HepG2 (cell line): Measurements from ENCODE around the gene INO80E. TPM values are rescaled to one million over a fixed set of nuclear protein-coding genes. Genes with fewer than 3 reads are reported as not detected.

Source experiments
- ATAC-seq: fragments of 200-7000 bp; cut with Tn5 transposase; 3 replicates; pipeline ENCODE4 v1.9.1; 2020; ENCODE audit warnings: mild to moderate bottlenecking, moderate library complexity
- BruUV-seq: library from RNA; stranded (reverse); fragments of 400-500 nt; replicated peaks from 2 replicates; lab custom pipeline; 2021; lab: Mats Ljungman, UMichigan
- CTCF ChIA-PET: fragments of 300-600 bp; formaldehyde crosslinking; extraction: SDS; loops from one replicate; lab custom pipeline; 2021; ENCODE audit warnings: low total read pairs, inconsistent platforms, low intra/inter-chr PET ratio; lab: Yijun Ruan, JAX
- POLR2A ChIA-PET: fragments of 350-600 bp; sonication (Branson Sonifier 250); formaldehyde crosslinking; loops from one replicate; lab custom pipeline; 2020; ENCODE audit warnings: antibody characterized with exemption, inconsistent platforms; lab: Yijun Ruan, JAX
- DNase-seq: peaks from one replicate; pipeline ENCODE4 v3.0.0-alpha.2; 2015; ENCODE audit warnings: low spot score
- FAIRE-seq: peaks from 3 replicates; lab custom pipeline; 2011; peaks lifted over from hg19 to GRCh38; lab: Jason Lieb, UNC
- H2AFZ ChIP-seq: one replicate; pipeline ENCODE4 v1.6.1; 2011; ENCODE audit warnings: low read length, inconsistent platforms
- H3K27ac ChIP-seq: fragments of 300-600 bp; 3 replicates; pipeline ENCODE4 v1.8.0; 2011; ENCODE audit warnings: mixed run types, mild to moderate bottlenecking, mixed read lengths, low read length, inconsistent platforms; ENCODE audit not compliant: insufficient read depth; ENCODE audit errors: extremely low read length
- H3K27me3 ChIP-seq, 2 experiments: fragments of 200-600 bp in 1 of 2; 2 replicates in 1 of 2; 3 replicates in 1 of 2; pipeline versions ENCODE4 v1.6.0 to v1.8.0; 2011; ENCODE audit warnings: low read length in 2 of 2, mild to moderate bottlenecking in 2 of 2, moderate library complexity in 2 of 2, inconsistent platforms in 1 of 2; ENCODE audit not compliant: insufficient read depth in 2 of 2, control insufficient read depth in 1 of 2
- H3K36me3 ChIP-seq, 2 experiments: fragments of 200-600 bp in 1 of 2; replicated peaks in 1 of 2; 2 replicates in 1 of 2; 3 replicates in 1 of 2; pipeline versions ENCODE4 v1.5.1 to v1.8.0; 2011; ENCODE audit warnings: low read length in 2 of 2, inconsistent platforms in 1 of 2; ENCODE audit not compliant: insufficient read depth in 2 of 2, control insufficient read depth in 1 of 2
- H3K4me1 ChIP-seq: 2 replicates; pipeline ENCODE4 v1.5.1; 2012; ENCODE audit warnings: low read length, inconsistent platforms; ENCODE audit not compliant: insufficient read depth
- H3K4me2 ChIP-seq: 2 replicates; pipeline ENCODE4 v1.6.0; 2011; ENCODE audit warnings: low read depth, low read length, inconsistent platforms
- H3K4me3 ChIP-seq, 3 experiments: fragments of 200-600 bp in 1 of 3; sonication (generic), shearing (Covaris generic) in 1 of 3; replicated peaks in 1 of 3; 2 replicates each; pipeline ENCODE4 v1.5.1; 2011 to 2016; ENCODE audit warnings: low read length in 3 of 3, inconsistent platforms in 2 of 3, low read depth in 2 of 3, mild to moderate bottlenecking in 2 of 3, control low read depth in 1 of 3, mixed read lengths in 1 of 3; ENCODE audit not compliant: insufficient read depth in 1 of 3
- H3K79me2 ChIP-seq: one replicate; pipeline ENCODE4 v1.6.1; 2011; ENCODE audit warnings: low read length, inconsistent platforms; ENCODE audit not compliant: insufficient read depth
- H3K9ac ChIP-seq: 2 replicates; pipeline ENCODE4 v1.6.0; 2011; ENCODE audit warnings: mild to moderate bottlenecking, low read depth, low read length, inconsistent platforms; ENCODE audit not compliant: insufficient read depth
- H3K9me3 ChIP-seq: 2 replicates; pipeline ENCODE4 v1.5.1; 2012; ENCODE audit warnings: mild to moderate bottlenecking, low read length
- H4K20me1 ChIP-seq: 2 replicates; pipeline ENCODE4 v1.6.0; 2011; ENCODE audit warnings: inconsistent platforms, mild to moderate bottlenecking, low read length, moderate library complexity; ENCODE audit not compliant: insufficient read depth
- KDM1A ChIP-seq: IDR thresholded peaks from 2 replicates; pipeline ENCODE4 v1.6.1; 2016; ENCODE audit warnings: missing compliant biosample characterization
- SMAD3 ChIP-seq: sonication (generic); formaldehyde crosslinking; IDR thresholded peaks from 2 replicates; pipeline ENCODE4 v1.4.0; 2020; ENCODE audit warnings: missing genetic modification reagents
- ZFP37 ChIP-seq: sonication (generic); formaldehyde crosslinking; IDR thresholded peaks from 2 replicates; pipeline ENCODE4 v1.4.0; 2020; ENCODE audit warnings: missing genetic modification reagents, borderline replicate concordance
- ZNF550 ChIP-seq: sonication (generic); formaldehyde crosslinking; IDR thresholded peaks from 2 replicates; pipeline ENCODE4 v1.4.0; 2020; ENCODE audit warnings: mild to moderate bottlenecking, missing genetic modification reagents, borderline replicate concordance
- ZNF562 ChIP-seq: sonication (generic); formaldehyde crosslinking; IDR thresholded peaks from 2 replicates; pipeline ENCODE4 v1.8.0; 2022; ENCODE audit warnings: missing genetic modification reagents, borderline replicate concordance
- ZNF709 ChIP-seq: sonication (generic); formaldehyde crosslinking; IDR thresholded peaks from 2 replicates; pipeline ENCODE4 v1.5.0; 2020; ENCODE audit warnings: mild to moderate bottlenecking, missing genetic modification reagents
- ZSCAN31 ChIP-seq: sonication (generic); formaldehyde crosslinking; IDR thresholded peaks from 2 replicates; pipeline ENCODE4 v1.5.0; 2020; ENCODE audit warnings: low read depth, mild to moderate bottlenecking, missing genetic modification reagents
- WGBS: methylation state at CpG from one replicate; pipeline ENCODE4 v1.1.6; 2017; ENCODE audit warnings: low lambda C conversion rate; 5-methylcytosine and 5-hydroxymethylcytosine counted together
- in situ Hi-C: cut with HindIII; loops from 2 replicates; pipeline ENCODE4 v1.10.0; 2017; ENCODE audit warnings: low pct_unique_long_range_greater_than_20kb; ENCODE audit not compliant: extremely low pct_ligation_motif_present
- intact Hi-C: fragments of 100-400 bp; cut with micrococcal nuclease; formaldehyde crosslinking; loops from one replicate; pipeline ENCODE4 v1.10.0; 2022; ENCODE audit not compliant: unreplicated experiment
- polyA plus RNA-seq, 8 experiments: library from polyadenylated mRNA; depleted of rRNA in 3 of 8; stranded (reverse) in 7 of 8; unstranded in 1 of 8; fragments of >200 nt; fragmentation: Illumina TruSeq in 4 of 8; extraction: Trizol in 4 of 8; gene quantifications; 2 replicates each; pipeline versions ENCODE4 v1.2.1 to v1.2.3, GENCODE V29; 2011 to 2016; ENCODE audit warnings: low read depth in 4 of 8, missing spikeins in 1 of 8, mixed read lengths in 1 of 8; ENCODE audit not compliant: insufficient read depth in 1 of 8
- total RNA-seq, 5 experiments: library from RNA; depleted of rRNA; stranded (reverse); fragments of >200 nt; fragmentation: Illumina TruSeq; extraction: Trizol; gene quantifications; 2 replicates each; pipeline ENCODE4 v1.2.3, GENCODE V29; 2016; ENCODE audit warnings: low read depth in 1 of 5
- TF ChIP-seq, protein P1 (sequence below), 2 experiments: fragments of 450-650 bp in 1 of 2; sonication (generic) in 1 of 2; formaldehyde crosslinking in 1 of 2; IDR thresholded peaks; 2 replicates each; pipeline versions ENCODE4 v1.6.1 to v1.8.0; 2016 to 2022; ENCODE audit warnings: antibody characterized with exemption in 1 of 2, mild to moderate bottlenecking in 1 of 2, missing genetic modification reagents in 1 of 2
- TF ChIP-seq, protein P2 (sequence below): sonication (generic); formaldehyde crosslinking; IDR thresholded peaks from 2 replicates; pipeline ENCODE4 v1.4.0; 2020; ENCODE audit warnings: missing genetic modification reagents, mild to moderate bottlenecking, borderline replicate concordance

Gene INO80E
- total and polyA plus RNA-seq, 2 of the 13 experiments (the other 11 are each of a cell fraction or from before 2014, with no cell fraction given) = 25.8 to 45.6 TPM

DNA sequence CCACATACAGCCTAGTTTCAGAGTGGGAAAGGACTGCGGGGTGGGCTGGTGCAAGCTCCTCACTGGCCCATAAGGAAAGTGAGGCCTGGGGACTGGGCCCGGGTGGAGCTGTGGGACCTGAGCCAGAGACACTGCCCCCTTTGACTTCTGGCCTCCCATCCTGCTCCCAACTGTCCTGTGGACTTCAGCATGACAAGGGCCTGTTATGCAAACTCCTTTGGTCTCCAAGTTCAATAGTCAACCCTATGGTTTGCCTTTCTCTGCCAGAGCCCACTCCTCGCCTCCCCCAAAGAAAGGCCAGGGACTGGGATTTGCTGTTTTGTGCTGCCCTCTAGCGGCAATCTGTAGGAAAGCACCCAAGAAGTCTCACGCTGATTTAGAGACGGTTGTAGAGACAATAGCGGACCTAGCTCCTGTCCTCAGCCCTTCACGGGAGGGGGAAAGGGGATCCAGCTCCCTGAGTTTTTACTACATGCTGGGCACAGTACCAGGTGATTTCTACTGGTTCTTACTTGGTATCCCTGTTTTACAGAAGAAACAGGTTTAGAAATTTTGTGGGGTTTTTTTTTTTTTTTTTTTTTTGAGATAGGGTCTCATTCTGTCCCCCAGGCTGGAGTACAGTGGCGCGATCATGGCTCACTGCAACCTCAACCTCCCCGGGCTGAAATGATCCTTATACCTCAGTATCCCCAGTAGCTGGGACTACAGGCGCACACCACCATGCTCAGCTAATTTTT lies 36.2 kb downstream of the INO80E start:
- no peaks in the 10 kb centered on the region for H3K36me3 ChIP-seq
- H3K4me1 ChIP-seq = peaks cover 23% of the 10 kb centered on the region
- ATAC-seq (peak; percentile 65), FAIRE-seq (peak; percentile 93), DNase-seq (peak; percentile 82)
- peaks cover 11 to 51% of the 10 kb centered on the region in 2 experiments for H3K27me3 ChIP-seq
- H3K9me3 ChIP-seq = no peaks in the 10 kb centered on the region
- 17% methylated on average over 12 of the region's 12 CpGs for WGBS
- intact Hi-C loops = loop anchor here (5.0 kb wide), 1 partner anchor 330 kb away; no protein-coding TSS in a partner anchor
- POLR2A ChIA-PET = interaction anchor here (1.0 to 1.7 kb wide), 9 partner anchors 22 to 387 kb away, joined by 3 to 6 read pairs (median 3); partner anchors contain the start of genes ALDOA, DOC2A, INO80E and KCTD13
- H3K79me2 ChIP-seq = no peaks in the 10 kb centered on the region
- CTCF ChIA-PET = interaction anchor here (1.1 to 2.7 kb wide), 3 partner anchors 21 to 332 kb away, joined by 4 to 11 read pairs (median 5); a partner anchor contains a TSS
- BruUV-seq = no TSS peak
- in situ Hi-C loops = loop anchor here (10.0 kb wide), 1 partner anchor 337 kb away; no protein-coding TSS in a partner anchor
- H3K9ac ChIP-seq = no peak overlapping the region
- H3K27ac ChIP-seq = no peak overlapping the region
- no peak overlapping the region for H2AFZ ChIP-seq
- H4K20me1 ChIP-seq = no peaks in the 10 kb centered on the region; the same call in 1 of the 2 replicates
- peak overlapping the region; percentile 33 for H3K4me2 ChIP-seq
- no peak overlapping the region for H3K4me3 ChIP-seq
- TF ChIP-seq KDM1A (CRISPR knock-in tag) = 0 out of 2 replicates have a peak, but pooled peaks have one; percentile 33
- no peak for TF ChIP-seq ZFP37 (CRISPR knock-in tag)
- no peak for TF ChIP-seq ZNF550 (CRISPR knock-in tag)
- TF ChIP-seq, protein P1, sequence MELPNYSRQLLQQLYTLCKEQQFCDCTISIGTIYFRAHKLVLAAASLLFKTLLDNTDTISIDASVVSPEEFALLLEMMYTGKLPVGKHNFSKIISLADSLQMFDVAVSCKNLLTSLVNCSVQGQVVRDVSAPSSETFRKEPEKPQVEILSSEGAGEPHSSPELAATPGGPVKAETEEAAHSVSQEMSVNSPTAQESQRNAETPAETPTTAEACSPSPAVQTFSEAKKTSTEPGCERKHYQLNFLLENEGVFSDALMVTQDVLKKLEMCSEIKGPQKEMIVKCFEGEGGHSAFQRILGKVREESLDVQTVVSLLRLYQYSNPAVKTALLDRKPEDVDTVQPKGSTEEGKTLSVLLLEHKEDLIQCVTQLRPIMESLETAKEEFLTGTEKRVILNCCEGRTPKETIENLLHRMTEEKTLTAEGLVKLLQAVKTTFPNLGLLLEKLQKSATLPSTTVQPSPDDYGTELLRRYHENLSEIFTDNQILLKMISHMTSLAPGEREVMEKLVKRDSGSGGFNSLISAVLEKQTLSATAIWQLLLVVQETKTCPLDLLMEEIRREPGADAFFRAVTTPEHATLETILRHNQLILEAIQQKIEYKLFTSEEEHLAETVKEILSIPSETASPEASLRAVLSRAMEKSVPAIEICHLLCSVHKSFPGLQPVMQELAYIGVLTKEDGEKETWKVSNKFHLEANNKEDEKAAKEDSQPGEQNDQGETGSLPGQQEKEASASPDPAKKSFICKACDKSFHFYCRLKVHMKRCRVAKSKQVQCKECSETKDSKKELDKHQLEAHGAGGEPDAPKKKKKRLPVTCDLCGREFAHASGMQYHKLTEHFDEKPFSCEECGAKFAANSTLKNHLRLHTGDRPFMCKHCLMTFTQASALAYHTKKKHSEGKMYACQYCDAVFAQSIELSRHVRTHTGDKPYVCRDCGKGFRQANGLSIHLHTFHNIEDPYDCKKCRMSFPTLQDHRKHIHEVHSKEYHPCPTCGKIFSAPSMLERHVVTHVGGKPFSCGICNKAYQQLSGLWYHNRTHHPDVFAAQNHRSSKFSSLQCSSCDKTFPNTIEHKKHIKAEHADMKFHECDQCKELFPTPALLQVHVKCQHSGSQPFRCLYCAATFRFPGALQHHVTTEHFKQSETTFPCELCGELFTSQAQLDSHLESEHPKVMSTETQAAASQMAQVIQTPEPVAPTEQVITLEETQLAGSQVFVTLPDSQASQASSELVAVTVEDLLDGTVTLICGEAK (IDR thresholded peaks at IDR 0.05) = no peak
- TF ChIP-seq, protein P1 (CRISPR knock-in tag; IDR thresholded peaks at IDR 0.05) = no peak
- no peak for TF ChIP-seq ZNF709 (CRISPR knock-in tag)
- TF ChIP-seq ZSCAN31 (CRISPR knock-in tag) = no peak
- peak; percentile 57; the same call in 1 of the 2 replicates for TF ChIP-seq SMAD3 (CRISPR knock-in tag)
- TF ChIP-seq ZNF562 (CRISPR knock-in tag) = no peak
- TF ChIP-seq, protein P2, sequence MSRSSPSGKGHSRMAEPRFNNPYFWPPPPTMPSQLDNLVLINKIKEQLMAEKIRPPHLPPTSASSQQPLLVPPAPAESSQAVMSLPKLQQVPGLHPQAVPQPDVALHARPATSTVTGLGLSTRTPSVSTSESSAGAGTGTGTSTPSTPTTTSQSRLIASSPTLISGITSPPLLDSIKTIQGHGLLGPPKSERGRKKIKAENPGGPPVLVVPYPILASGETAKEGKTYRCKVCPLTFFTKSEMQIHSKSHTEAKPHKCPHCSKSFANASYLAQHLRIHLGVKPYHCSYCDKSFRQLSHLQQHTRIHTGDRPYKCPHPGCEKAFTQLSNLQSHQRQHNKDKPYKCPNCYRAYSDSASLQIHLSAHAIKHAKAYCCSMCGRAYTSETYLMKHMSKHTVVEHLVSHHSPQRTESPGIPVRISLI (CRISPR knock-in tag) = peak; percentile 31; the same call in 1 of the 2 replicates
